ENCODE measurements around the gene MED25.

DNA sequence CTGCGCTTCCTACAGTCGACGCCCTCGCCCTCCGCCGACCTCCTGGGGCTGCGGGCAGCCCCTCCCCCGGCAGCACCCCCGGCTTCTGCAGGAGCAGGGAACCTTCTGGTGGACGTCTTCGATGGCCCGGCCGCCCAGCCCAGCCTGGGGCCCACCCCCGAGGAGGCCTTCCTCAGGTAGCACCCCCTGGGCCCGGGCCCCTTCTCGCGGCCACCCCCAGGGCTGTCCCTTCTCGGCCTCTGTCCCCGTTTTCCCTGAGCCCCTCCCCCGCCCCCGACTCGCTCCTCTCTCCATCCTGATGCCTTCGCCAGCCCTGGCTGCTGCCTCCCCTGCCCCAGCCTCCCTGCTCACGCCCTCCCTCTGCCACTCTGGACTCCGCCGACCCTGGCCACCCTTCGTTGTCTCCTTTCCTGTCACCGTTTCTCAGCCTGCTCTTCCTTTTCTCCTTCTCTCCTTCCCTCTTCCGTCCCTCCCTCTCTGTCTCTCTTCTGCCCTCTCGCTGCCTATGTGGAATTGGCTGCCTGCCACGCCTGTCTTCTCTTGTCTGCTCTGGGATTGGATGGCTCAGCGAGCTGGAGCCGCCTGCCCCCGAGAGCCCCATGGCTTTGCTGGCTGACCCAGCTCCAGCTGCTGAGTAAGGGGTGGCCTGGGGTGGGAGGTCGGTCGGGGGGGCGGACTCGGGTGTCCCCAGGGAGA lies 16.0 kb upstream of the MED25 start:
- TF ChIP-seq SIN3A (IDR thresholded peaks at IDR 0.05; ENCODE audit: borderline replicate concordance, insufficient read depth, low read length): no peak
- TF ChIP-seq POLR2AphosphoS5 (IDR thresholded peaks at IDR 0.05; ENCODE audit: low read depth, low read length): no peak; the same call in 1 of the 2 replicates
- TF ChIP-seq, protein P1, sequence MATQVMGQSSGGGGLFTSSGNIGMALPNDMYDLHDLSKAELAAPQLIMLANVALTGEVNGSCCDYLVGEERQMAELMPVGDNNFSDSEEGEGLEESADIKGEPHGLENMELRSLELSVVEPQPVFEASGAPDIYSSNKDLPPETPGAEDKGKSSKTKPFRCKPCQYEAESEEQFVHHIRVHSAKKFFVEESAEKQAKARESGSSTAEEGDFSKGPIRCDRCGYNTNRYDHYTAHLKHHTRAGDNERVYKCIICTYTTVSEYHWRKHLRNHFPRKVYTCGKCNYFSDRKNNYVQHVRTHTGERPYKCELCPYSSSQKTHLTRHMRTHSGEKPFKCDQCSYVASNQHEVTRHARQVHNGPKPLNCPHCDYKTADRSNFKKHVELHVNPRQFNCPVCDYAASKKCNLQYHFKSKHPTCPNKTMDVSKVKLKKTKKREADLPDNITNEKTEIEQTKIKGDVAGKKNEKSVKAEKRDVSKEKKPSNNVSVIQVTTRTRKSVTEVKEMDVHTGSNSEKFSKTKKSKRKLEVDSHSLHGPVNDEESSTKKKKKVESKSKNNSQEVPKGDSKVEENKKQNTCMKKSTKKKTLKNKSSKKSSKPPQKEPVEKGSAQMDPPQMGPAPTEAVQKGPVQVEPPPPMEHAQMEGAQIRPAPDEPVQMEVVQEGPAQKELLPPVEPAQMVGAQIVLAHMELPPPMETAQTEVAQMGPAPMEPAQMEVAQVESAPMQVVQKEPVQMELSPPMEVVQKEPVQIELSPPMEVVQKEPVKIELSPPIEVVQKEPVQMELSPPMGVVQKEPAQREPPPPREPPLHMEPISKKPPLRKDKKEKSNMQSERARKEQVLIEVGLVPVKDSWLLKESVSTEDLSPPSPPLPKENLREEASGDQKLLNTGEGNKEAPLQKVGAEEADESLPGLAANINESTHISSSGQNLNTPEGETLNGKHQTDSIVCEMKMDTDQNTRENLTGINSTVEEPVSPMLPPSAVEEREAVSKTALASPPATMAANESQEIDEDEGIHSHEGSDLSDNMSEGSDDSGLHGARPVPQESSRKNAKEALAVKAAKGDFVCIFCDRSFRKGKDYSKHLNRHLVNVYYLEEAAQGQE (IDR thresholded peaks at IDR 0.05; ENCODE audit: insufficient read depth in 1 of 2, low read depth in 2 of 2, low read length in 2 of 2): no peak

All from PFSK-1 (cell line).